Kidney capillary endothelial cell (primary cell): ENCODE results near the gene ARHGAP15.
A peak's percentile ranks its signal among the peaks of the same experiment; 100 is the strongest.

Experiments used
- DNase-seq: peaks from one replicate; pipeline ENCODE4 v3.0.0-alpha.2; 2018; ENCODE audit warnings: low spot score

Gene ARHGAP15

DNA sequence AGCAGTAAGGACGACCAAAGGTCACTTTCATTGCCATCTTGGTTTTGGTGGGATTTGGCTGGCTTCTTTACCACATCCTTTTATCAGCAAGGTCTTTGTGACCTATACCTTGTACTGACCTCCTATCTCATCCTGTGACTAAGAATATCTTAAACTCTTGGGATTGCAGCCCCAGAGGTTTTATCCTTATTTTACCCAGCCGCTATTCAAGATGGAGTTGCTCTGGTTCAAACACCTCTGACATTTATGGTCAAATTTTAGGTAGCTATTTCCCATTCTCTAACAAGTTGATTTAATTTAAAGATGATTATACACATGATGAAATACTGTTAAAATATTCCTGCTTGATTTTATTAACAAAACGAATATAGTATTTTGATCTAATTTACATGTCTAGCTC is 326.1 kb downstream of the ARHGAP15 start:
- no peak for DNase-seq

DNA sequence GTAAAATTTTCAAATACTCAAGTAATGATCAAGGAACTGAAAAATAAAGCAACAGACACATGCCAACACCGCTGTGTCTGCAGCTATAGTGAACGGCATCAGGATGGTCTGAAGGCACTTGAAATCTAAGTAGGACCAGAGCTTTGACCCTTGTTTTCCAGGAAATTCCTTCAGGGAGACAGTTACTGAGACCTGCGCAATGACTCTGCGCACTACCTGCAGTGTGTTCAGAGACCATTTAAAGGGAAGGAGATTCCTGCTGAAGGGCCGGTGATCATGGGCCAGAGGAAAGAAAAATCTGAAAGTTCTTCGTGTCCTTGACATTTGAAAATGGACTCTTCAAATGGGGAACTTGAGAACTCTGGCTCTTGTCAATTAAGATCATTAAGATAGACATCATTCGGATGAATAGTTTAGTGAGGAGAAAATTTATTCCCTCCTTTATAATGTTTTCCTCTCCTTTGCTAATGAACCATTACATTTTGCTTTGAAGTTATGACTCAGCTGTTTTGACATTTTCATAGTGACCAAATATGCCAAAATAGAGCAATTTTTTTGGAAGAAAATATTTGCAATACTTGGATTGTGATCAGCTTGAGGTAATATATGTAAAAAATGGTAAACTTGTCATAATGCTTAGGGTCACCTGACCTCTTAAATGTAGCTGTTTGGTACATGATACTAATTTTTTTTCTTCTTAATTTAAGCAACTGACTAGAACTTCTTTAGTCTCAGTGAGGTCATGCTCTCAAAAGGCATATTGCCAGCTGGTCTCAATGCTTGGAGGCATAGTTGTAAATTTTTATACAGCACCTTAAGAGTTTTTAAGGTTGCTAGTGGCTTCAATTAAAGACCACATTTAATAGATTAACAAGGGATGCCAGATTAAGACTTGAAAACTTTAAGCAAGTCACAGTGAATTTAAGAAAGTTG is 329.3 kb downstream of the ARHGAP15 start:
- DNase-seq = no peak

DNA sequence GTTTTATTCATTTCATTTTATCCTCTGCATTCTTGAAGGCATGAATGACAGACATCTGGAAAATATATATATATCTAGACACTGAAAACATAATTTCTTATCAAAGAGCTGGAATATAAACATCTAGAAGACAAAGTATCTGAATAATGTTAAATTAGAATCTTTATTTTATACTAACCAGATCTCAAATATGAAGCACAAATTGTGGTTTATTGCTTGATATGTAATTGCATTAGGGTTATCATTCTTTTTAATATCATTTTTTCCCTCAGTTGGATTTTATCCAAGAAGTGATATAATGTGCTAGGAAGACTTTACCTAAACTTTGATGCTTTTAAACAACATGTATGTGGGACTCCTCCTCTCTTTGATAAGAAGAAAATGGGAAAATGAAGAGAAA is 331.2 kb downstream of the ARHGAP15 start:
- DNase-seq = no peak

DNA sequence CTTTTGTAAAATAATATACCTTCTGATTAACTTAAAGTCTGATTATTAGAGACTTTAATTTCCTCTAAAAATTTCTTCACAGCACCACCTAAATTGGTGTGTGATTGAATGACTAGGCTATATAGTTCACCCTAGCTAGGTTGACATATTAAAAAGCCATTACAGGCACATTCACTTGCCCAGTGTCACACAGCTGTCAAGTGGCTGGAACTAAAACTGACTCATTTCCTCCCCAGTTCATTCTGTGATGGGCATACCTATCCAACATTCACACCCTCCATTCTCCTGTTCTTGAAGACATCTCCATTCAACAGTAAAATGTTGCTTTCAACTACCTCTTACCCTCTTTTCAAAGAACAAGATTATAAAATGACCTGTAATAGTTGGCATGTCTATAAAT is 334.5 kb downstream of the ARHGAP15 start:
- DNase-seq = peak; percentile 7

DNA sequence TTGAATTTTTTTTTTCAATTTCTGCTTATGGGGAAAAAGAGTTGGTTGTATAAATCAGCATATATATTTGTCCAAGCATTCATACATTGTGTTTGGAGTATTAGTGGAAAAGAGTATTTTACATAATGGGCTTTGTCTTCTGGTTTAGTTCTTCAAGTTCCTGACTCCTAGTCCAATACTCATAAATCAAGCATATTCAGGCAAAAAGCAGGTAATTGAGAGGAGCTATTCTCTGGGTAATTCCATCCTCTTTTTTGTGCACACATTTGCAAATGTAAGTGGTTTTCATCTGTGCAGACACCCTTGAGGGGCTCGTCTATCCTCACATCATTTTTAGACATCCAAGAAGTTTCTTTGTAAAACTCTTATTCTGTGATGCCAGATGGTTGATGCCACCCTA is 337.2 kb downstream of the ARHGAP15 start:
- DNase-seq = no peak

DNA sequence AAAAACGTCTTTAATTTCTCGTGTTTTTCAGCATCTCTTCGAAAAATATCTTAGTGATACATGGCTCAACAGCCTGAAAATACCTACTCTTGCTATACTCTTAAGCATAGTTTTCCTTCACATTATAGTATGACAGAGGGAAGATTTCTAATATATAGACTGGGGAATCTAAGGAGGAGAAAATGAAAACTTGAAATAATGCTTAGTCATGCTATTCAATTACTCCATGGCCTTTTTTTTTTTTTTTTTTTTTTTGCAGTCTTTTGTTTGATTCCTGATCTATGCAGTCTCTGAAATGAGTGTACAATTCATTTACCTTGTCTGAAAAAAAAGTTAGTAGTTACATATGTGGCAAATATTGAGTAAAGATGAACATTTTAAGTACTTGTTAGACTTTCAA is 337.8 kb downstream of the ARHGAP15 start:
- no peak for DNase-seq

DNA sequence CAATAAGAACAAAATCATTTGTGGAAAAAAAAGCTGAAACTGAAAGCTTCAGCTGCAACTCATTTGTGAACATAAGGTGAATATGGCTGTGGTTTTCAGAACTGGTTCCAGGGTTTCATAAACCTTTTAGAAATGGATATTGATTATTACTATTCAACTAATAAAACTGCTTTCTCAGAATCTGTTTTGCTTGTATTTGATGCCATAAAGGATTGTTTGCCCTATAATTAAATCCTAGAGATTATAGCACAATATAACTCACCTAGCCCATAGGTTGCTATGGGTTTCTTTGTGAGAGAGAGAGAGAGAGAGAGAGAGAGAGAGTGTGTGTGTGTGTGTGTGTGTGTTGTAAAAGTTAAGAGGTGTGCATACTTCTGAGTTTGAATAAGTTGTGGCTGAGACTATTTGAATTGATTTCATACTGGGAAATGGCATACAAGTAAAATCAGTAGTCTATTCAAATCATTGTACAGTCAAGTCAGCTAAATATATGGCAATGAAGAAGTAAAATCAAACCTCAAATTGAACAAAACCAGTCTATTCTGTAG is 339.2 kb downstream of the ARHGAP15 start:
- DNase-seq = no peak

DNA sequence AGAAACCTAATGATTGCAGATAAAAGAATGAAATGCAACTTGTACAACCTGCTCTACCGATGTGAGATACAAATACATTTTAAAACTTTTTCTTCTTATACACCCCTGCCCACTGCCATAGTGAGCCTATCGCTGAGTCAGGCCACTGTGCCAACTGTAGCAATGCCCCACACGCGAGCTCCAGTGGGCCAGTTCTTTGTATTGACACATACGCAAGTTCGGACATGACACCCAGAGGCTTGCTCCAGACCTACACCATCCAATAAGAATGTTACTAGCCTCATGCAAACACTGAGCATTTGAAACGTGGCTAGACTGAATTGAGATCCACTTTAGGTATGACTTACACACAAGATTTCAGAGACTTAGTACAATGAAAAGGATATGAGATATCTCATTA is 340.1 kb downstream of the ARHGAP15 start:
- DNase-seq = no peak

DNA sequence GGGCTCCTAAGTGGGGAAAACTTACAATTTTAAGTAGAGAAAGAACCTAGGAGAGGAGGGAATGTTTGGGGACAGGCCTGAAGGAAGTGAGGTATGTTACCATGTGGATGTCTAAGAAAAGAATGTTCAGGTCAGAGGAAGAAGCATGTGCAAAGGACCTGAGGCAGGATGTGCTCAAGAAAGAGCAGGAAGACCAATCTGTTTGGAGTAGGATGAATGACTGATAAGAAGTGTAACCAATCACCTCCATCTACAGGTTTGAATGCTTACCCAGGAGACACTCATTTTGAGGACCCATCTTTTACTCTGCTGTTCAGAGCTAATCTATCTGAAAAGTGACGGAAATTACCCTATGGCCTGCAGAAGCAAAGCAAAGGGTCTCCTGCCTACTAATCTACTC is 342.3 kb downstream of the ARHGAP15 start:
- no peak for DNase-seq

DNA sequence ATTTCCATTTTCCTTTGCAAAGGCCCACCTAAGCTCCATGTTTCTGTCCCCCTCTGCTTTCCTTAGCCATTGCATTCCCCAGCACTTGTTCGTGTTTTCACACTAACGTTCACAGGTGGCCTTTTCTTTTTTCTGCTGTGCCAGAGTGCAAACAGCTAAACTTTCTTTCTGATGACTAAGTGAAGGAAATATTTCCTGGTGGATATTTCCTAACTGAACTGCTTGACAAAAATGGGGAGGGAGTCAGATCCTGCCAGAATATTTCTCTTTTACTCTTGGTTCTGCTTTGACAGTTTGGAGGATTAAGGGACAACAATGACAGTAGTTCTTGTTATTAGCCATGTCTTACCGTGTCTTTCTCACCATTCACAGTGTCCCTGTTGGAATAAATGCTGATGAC is 344.0 kb downstream of the ARHGAP15 start:
- peak; percentile 5 for DNase-seq

DNA sequence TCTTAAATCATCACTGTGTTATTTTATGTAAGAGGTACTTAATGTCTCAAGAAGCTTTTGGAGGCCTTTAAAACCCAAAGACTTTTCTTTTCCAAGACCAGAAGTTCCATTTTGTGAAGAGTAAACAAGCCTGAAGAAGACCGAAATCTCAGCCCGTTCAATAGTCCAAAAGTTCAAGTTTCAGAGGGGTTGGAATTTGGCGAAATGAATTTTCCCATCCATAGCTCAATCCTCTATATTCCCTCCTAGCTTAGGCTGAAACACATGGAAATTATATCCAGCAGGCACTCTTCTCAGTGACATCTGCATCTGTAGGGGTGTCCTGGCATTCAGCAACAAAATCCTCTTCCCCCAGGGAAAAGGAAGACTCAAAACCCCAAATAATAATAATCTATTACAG is 344.6 kb downstream of the ARHGAP15 start:
- no peak for DNase-seq

DNA sequence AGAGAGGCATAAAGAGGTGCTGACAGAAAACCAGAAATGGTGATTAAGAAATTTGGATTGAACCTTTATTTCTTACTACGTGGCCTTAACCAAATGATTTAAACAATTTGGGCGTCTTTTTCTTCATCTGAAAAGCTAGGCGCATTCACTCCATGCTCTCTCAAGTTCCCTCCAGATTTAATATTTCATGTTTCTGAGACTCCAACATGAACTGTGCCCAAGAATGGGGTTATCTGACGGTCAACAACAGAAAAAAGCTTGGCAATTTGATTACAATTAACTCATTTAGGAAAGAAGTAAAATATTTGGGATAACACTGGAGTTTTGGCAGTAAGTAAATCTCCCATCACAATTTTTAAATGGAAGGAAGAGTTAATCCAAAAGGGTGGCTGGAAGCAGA is 345.4 kb downstream of the ARHGAP15 start:
- DNase-seq = no peak

DNA sequence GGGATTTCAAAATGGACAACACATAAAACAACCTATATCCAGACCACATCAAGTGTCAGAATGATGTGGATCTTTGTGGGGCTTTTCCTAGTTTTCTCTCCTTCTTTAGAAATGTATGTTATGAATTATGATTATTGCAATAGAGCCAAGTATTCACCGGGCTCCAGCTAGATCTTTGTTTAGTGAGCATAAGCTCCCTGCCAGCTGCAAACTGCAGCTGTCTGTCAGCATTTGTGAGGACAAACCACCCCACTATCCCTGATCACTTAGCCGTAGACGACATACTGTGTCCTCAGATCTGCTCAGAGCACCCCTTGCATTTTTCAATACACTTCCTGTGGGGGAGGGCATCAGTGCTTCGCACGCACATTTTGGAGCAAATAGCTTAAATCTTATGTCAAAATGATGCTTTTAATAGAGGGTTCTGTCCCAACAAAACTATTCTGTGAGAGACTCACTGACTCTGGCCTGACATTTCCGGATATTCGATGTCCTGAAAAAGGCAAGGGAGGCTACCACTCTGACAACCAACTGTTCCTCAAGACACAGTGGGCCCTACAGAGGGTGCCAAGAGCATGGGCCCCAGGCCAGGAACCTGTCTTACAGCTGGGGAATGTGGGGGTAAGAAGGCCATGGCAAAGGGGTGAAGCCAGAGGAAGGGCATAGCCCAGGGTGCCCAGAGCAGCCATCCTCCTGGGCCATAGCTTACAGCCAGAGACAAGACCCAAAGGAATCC is 346.0 kb downstream of the ARHGAP15 start:
- no peak for DNase-seq

DNA sequence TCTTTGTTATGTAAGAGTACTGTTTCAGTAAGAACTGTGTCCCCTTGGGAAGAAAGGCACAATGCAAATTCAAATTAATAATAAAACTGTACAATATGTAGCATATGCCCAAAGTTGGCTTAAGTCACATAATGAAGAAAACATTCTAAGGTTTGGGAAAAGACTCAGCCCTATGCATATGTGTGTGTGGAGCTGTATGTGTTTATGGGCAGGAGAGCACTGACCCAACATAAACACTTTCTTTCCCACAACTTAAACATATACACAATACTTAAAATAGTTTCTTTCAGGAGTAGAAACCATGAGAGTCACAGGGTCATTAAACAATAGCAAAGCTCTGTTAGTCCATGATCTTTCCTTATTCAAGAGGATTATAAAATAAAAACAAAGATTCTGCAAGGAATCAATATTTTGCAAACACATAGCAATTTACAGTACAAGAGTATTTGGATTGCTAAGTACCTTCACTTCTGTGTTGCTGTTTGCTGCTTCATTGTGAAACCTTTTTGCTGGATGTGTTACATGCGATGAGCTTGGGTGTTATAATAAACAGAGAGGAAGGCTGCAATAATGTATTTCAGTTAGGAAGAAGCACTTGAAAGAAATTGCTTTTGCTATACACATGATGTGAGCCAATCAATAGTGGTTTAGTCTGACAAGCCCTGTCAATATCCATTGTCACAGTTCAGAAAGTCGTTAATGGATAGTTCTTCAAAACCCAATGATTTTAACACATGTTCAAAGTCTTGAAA is 347.3 kb downstream of the ARHGAP15 start:
- no peak for DNase-seq

DNA sequence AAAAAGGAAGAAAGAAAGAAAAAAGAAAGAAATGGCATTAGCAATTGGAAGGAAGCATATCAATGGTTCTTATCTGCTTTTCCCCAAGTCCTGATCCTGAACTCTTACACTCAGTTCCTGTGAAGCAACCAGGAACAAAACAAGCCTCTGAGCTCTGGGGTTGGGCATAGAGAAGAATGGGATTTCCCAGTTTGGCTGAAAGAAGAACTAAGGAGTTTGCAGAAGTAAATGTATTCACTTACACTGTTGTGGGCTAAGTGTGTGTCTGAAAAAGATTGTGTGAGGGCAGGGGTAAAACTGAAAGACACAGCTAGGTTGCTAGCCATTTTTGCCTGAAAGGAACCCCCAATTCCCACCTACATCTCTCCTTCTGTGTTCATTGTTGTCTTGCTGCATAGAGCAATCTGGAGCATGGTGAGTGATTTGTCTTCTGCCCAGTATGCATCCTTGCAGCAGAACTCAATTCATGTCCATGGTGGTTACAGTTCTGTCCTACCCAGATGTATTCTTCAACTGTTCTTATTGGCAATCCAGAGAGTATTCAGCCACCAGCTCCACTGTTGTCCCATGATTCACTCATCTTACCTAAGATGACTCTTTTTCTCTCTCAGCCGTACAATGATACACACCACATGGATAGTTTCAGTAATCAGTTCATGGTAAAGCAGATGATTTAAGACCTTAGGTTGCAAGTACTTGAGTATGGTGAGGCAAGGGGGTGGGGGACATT is 348.7 kb downstream of the ARHGAP15 start:
- no peak for DNase-seq

DNA sequence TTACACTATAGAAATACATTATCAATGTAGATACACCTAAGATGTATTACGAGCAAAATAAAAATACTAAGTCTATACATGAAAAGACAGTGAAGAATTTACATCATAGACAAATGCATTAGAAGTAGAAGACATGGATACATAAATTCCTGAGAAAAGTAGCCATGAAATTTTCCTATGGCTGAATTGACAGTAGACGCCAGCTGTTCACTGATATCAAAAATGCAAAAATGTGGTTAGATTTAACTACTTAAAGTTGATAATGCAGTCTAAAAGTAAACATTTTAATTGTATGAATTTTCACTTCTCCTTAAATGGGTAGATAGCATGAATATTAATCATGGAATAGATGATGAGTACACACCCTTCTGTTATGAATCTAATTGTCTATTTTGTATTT is 350.9 kb downstream of the ARHGAP15 start:
- no peak for DNase-seq

DNA sequence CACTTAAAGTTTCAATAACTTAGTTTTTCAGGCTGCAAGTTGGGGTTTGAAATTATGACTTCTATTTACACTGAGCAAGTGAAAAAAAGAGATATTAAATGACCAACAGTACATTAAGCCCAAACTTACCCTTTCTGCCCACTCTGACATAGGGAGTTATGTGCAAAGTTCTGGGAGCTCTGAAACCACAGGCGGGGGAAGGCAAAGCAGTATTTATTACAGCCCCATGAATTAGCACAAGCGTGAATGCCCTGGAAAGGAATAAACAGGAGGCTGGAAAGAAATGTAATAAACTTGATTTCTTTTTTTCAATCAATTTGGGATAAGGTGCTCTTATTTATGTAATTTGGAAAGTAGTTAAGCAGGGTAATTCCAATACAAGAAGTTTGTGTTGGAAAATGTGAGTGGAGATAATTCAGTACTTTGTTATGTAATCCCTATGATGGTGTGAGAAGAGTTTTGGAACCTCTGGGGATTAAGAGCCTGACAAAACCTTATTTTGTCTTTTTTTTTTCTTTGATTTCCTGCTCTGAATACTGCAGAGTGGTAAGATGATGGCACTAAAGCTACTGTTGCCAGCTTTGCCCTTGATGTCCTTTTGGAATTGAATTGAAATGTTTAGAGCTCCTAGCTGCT is 351.5 kb downstream of the ARHGAP15 start:
- DNase-seq = no peak

DNA sequence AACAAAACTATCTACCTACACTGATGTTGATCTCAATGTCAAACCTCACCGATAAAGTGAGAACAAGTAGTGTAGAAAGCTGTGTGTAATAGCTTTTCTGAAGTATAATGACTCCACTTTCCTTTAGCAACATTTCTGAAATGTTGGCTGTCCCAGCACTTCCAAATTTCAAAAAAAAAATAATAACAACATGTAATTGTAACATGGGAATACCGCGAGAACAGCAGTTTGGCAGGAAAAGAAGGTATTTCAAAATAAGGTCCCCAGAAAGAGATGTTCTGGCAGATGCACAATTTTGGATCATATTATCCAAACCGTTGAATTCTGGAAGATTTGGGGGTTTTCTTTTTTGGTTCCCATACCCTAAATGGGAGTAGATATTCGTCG is 352.0 kb downstream of the ARHGAP15 start:
- DNase-seq = no peak

DNA sequence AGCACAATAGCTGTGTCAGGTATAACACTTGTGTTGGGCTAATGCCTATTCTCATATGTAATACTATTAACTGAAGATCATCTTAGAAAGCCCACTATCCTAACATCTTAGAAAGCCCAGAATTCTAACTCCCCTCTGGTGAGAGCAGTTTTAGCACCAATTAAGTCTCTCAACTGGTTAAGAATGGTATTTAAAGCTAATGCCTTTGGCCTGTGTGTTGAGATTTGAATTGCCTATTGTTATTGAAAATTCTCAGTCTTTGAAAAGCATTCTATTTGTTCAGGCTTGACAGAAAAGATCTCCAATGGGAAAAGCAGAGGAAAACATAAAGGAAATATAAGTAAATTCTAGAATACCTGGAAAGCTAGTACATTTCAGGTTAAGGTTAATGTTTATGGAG is 352.5 kb downstream of the ARHGAP15 start:
- no peak for DNase-seq

DNA sequence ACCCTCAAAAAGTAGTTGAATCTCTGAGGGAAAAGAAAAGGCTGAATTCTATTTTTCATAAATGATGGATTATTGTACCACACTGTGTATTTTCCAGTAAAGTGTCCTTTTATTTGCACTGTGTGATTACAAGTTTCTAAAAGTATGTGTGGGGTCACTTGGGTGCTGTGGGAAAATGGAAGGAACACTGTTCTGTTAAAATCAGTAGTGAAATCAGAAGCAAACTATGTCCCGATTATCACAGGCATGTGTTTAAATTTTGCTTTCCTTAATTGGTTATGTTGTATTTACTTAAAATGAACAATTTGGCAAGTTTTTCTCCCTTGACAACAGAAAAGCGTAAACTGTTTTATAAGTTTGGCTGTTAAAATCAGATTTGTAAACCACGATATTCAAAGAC is 353.1 kb downstream of the ARHGAP15 start:
- no peak for DNase-seq

DNA sequence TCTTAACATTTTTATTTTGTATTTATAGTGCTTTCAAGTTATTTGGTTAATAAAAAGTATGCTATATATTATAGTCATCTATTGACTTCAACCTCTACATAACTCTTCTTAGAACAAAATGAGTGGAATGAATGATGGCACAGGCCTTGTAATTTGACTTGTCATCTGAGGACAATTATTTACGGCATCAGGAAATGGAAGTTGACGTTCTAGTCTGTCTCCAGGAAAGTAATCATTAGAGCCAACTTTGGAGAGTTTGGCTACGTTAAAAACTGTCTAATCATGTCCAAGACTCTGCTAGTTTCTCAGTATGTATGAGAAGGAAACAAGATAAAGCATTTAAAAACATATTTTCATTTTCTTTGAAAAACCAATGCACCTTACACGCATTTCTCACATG is 353.6 kb downstream of the ARHGAP15 start:
- DNase-seq = no peak
